Common myeloid progenitor, CD34-positive (primary cell): ENCODE results near the gene SLC6A8.

ENCODE experiments used
- CTCF ChIA-PET: fragments of 350-600 bp; sonication (Branson Sonifier 250); formaldehyde crosslinking; loops from one replicate; lab custom pipeline; 2021; ENCODE audit warnings: antibody characterized with exemption; lab: Charles Lee
- POLR2A ChIA-PET: fragments of 350-600 bp; sonication (Branson Sonifier 250); formaldehyde crosslinking; loops from one replicate; lab custom pipeline; 2021; ENCODE audit warnings: antibody characterized with exemption; lab: Charles Lee
- DNase-seq, 3 donors: peaks; one replicate each; pipeline versions ENCODE4 v3.0.0 to v3.0.0-alpha.2; 2013
- H3K27ac ChIP-seq, 2 experiments: 1 replicate in 1 of 2; 2 replicates in 1 of 2; pipeline ENCODE4 v1.7.0; 2013; ENCODE audit warnings: inconsistent platforms in 2 of 2, low read length in 2 of 2, mild to moderate bottlenecking in 2 of 2, low read depth in 1 of 2, moderate library complexity in 1 of 2; ENCODE audit not compliant: severe bottlenecking in 2 of 2, insufficient read depth in 1 of 2, poor library complexity in 1 of 2
- H3K27me3 ChIP-seq, 5 experiments: replicated peaks in 2 of 5; 1 replicate in 3 of 5; 2 replicates in 2 of 5; pipeline versions ENCODE4 v1.6.1 to v1.7.0; 2013; ENCODE audit warnings: low read length in 4 of 5, mild to moderate bottlenecking in 2 of 5, moderate library complexity in 2 of 5, inconsistent platforms in 1 of 5; ENCODE audit not compliant: insufficient read depth in 5 of 5, control insufficient read depth in 4 of 5
- H3K36me3 ChIP-seq, 4 experiments: 1 replicate in 2 of 4; 2 replicates in 2 of 4; pipeline versions ENCODE4 v1.6.1 to v1.7.0; 2013; ENCODE audit warnings: low read length in 3 of 4, control low read depth in 1 of 4, mild to moderate bottlenecking in 1 of 4; ENCODE audit not compliant: control insufficient read depth in 4 of 4, insufficient read depth in 4 of 4
- H3K4me1 ChIP-seq, 4 experiments: 1 replicate in 3 of 4; 2 replicates in 1 of 4; pipeline versions ENCODE4 v1.6.1 to v1.7.1; 2013; ENCODE audit warnings: low read length in 3 of 4, mild to moderate bottlenecking in 3 of 4, control low read depth in 1 of 4, inconsistent platforms in 1 of 4, moderate library complexity in 1 of 4; ENCODE audit not compliant: control insufficient read depth in 4 of 4, insufficient read depth in 4 of 4; ENCODE audit errors: control extremely low read depth in 1 of 4
- H3K4me3 ChIP-seq, 7 experiments: 1 replicate in 4 of 7; 2 replicates in 3 of 7; pipeline versions ENCODE4 v1.5.1 to v1.7.0; 2013; ENCODE audit warnings: mild to moderate bottlenecking in 7 of 7, low read length in 6 of 7, moderate library complexity in 6 of 7, inconsistent platforms in 2 of 7, low read depth in 2 of 7, control low read depth in 1 of 7; ENCODE audit not compliant: insufficient read depth in 4 of 7, control insufficient read depth in 1 of 7; ENCODE audit errors: extremely low read depth in 1 of 7
- H3K9me3 ChIP-seq, 5 experiments: 1 replicate in 4 of 5; 2 replicates in 1 of 5; pipeline versions ENCODE4 v1.6.1 to v1.7.1; 2013; ENCODE audit warnings: low read length in 4 of 5, mild to moderate bottlenecking in 2 of 5, inconsistent platforms in 1 of 5, low read depth in 1 of 5, moderate library complexity in 1 of 5; ENCODE audit not compliant: control insufficient read depth in 4 of 5, insufficient read depth in 2 of 5; ENCODE audit errors: control extremely low read depth in 1 of 5
- WGBS: methylation state at CpG from one replicate; pipeline ENCODE4 v1.1.5; 2013; ENCODE audit not compliant: insufficient coverage; 5-methylcytosine and 5-hydroxymethylcytosine counted together

SLC6A8 gene

DNA sequence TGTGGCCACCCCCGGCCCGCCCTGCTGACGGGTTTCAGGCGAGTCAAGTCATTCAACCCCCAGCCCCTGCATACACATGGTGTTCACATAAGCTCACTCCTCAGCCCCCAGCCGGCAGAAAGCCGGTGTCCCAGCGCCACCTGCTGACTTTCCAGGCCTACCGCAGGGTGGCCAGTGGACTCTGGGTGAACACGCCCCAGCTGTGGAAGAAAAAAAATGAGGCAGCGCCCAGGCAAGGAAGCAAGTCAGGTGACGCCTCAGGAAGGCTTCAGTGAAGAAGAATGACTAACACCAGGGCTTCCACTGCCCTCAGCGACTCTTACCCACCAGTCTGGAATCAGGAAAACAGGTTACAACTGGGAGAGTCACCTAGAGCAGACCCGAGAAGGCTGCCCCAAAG lies 20.7 kb downstream of the SLC6A8 start:
- DNase-seq: peak; percentile 63 to 83 (median 80)
- POLR2A ChIA-PET: interaction anchor here (0.9 kb wide), 1 partner anchor 12 kb away, joined by 3 read pairs; no protein-coding TSS in a partner anchor

DNA sequence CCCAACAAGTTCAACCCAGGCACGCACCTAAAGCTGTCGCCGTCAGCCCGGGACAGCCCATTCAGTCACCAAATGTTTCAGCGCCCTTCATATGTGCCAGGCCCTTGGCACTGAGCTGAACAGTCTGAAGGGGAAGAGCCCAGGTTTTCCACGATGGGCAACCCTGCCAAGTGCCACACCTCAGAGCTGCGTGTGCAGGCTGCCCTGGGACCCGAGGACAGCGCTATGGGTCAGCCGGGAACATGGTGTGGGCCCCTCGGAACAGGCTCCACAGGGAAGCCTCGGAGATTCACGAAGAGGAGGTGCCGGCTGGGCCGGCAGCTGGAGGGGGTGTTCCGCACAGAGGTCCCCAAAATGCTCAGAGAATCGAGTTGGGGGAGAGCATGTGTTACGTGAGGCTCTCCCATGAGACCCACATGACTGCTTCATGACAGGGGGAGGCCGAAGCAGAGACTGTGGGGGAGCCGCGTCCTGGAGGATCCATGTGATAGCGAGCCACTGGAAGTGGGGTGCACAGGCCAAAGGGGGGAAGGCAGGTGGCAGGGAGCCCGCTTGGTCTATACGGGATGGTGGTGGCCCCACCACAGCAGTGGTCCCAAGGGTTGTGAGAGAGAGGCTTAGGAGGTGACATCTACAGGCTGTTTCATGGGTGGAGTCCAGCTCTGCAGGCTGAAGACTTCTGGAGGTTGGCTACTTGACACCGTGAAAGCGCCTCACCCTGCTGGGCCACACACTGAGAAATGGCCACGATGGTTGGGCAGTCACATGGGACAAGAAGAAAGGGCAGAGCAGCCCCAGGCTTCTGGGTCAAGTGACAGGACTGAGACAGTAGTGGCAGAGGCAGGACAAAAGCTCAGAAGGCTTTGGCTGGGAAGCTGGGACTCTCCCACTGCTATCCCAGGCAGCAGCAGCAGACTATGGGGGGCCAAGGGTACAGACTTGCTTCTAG lies 22.3 kb downstream of the SLC6A8 start:
- CTCF ChIA-PET: interaction anchor here (1.2 to 3.0 kb wide), 7 partner anchors 10 to 763 kb away, joined by 3 to 14 read pairs (median 4); no protein-coding TSS in a partner anchor
- Histone ChIP-seq H3K27ac (no peak overlapping the region), H3K27me3 (peaks cover 0 to 18% (median 0%) of the 10 kb centered on the region in 5 experiments), H3K36me3 (peaks cover 0 to 49% (median 14%) of the 10 kb centered on the region in 4 experiments), H3K4me1 (peaks cover 0 to 4% (median 2%) of the 10 kb centered on the region in 4 experiments), H3K4me3 (no peak overlapping the region), H3K9me3 (no peaks in the 10 kb centered on the region)
- POLR2A ChIA-PET: no interaction called here
- no peak for DNase-seq
- WGBS: 95% methylated on average over 23 of the region's 27 CpGs

More for the DNA sequence above, 20.7 kb downstream of the SLC6A8 start:
- 29% methylated on average over 12 of the region's 13 CpGs for WGBS
- CTCF ChIA-PET: interaction anchor here (1.1 to 3.0 kb wide), 10 partner anchors 11 to 761 kb away, joined by 3 to 14 read pairs (median 4); no protein-coding TSS in a partner anchor
- H3K27me3 ChIP-seq: peaks cover 0 to 26% (median 0%) of the 10 kb centered on the region in 5 experiments
- H3K4me3 ChIP-seq: no peak overlapping the region
- H3K27ac ChIP-seq: no peak overlapping the region
- peaks cover 0 to 4% (median 2%) of the 10 kb centered on the region in 4 experiments for H3K4me1 ChIP-seq
- no peaks in the 10 kb centered on the region for H3K9me3 ChIP-seq
- H3K36me3 ChIP-seq: peaks cover 0 to 53% (median 10%) of the 10 kb centered on the region in 4 experiments

DNA sequence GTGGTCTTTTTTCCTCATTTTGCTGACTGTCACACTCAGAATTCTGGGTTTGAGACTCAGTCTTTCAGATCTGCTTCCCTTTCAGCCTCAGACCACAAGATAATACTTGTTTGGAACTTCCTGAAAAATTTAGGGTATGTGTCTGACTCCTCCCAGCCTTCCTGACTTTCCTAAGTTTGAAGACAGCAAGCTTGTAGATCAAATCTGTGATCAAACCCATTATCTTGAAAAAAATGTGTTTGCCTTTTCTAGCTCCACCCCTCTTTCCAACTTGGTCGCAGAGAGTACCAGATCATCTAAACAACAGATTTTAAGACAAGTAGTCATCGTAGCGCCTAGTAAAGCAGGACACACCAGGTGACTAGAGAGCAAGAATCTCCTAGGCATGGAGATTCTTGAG lies 26.5 kb downstream of the SLC6A8 start:
- Histone ChIP-seq H3K36me3 (peaks cover 4 to 55% (median 26%) of the 10 kb centered on the region in 4 experiments), H3K27ac (no peak overlapping the region), H3K4me1 (no peaks in the 10 kb centered on the region), H3K27me3 (peaks cover 0 to 17% (median 0%) of the 10 kb centered on the region in 5 experiments), H3K4me3 (no peak overlapping the region), H3K9me3 (no peaks in the 10 kb centered on the region)
- WGBS: 93% methylated on average over 2 of the region's 3 CpGs
- DNase-seq: no peak
- ChIA-PET POLR2A (no interaction called here), CTCF (interaction anchor here (1.3 kb wide), 1 partner anchor 8 kb away, joined by 4 read pairs; no protein-coding TSS in a partner anchor)

DNA sequence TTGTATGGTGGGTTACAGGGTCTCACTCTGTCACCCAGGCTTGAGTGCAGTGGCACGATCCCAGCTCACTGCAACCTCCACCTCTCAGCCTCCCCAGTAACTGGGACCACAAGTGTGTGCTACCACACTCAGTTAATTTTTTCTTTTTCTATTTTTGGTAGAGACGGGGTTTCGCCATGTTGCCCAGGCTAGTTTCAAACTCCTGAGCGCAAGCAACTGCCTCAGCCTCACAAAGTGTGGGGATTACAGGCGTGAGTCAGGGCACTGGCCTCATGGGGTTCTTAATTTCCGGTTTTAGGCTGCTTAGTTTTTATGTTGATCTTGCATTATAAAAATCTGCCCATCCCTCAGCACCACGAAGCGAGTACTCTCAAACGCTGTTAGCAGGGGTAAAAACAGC lies 29.7 kb downstream of the SLC6A8 start:
- Histone ChIP-seq H3K9me3 (no peaks in the 10 kb centered on the region), H3K27ac (no peak overlapping the region), H3K36me3 (peaks cover 3 to 59% (median 30%) of the 10 kb centered on the region in 4 experiments), H3K4me3 (no peak overlapping the region), H3K27me3 (peaks cover 0 to 10% (median 0%) of the 10 kb centered on the region in 5 experiments), H3K4me1 (peaks cover 1 to 7% (median 4%) of the 10 kb centered on the region in 4 experiments)
- CTCF ChIA-PET: interaction anchor here (0.7 kb wide), 1 partner anchor 247 kb away, joined by 3 read pairs; no protein-coding TSS in a partner anchor
- no peak for DNase-seq
- 93% methylated on average over 9 of the region's 9 CpGs for WGBS
- POLR2A ChIA-PET: no interaction called here

DNA sequence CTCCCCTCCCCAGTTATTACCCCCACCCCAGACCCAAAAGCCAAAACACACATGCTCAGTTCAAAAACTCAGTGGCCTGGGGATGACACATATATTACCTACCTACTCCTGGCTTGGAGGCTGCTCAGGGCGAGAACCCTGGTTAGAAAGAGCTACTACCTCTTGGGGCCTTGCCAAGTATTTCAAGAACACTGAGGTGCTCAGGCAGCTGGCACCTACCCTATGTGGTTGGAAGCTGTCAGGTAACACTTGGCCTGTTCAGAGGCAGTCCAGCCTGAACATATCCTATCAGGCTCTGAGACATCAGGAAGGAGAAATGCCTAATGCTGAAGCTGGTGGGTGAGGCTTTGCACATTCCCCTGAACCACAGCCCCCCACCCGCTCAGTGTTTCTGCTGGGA lies 31.5 kb downstream of the SLC6A8 start:
- Histone ChIP-seq H3K4me1 (peaks cover 3 to 17% (median 11%) of the 10 kb centered on the region in 4 experiments), H3K27me3 (peaks cover 0 to 18% (median 0%) of the 10 kb centered on the region in 5 experiments), H3K27ac (no peak overlapping the region), H3K36me3 (peaks cover under 1 to 51% (median 26%) of the 10 kb centered on the region in 4 experiments), H3K4me3 (no peak overlapping the region), H3K9me3 (peaks cover 0 to 7% (median 0%) of the 10 kb centered on the region in 5 experiments)
- POLR2A ChIA-PET: interaction anchor here (0.6 kb wide), 1 partner anchor 730 kb away, joined by 5 read pairs; no protein-coding TSS in a partner anchor
- WGBS: no CpG with 5 or more reads among the region's 2 CpGs
- no peak for DNase-seq
- CTCF ChIA-PET: interaction anchor here (1.2 to 3.2 kb wide), 2 partner anchors 9 to 12 kb away, joined by 6 to 14 read pairs; no protein-coding TSS in a partner anchor

DNA sequence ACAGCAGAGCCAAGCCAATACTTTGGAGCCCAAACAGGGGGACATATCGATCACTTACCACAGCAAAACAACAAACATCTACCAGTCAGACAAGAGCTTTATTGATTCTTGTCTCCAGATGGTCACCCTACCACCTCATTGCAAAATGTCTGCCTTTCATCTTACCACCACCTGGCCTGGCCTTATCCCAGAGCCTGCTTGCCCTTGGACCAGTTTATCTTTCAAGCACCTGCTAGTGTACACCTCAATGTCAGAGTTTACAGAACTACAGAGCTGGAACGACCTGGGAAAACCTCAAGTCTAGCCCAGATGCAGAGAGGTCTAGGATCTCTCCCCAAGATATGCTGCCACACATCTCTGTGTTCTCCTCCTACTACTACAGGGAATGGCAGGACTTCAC lies 32.0 kb downstream of the SLC6A8 start:
- POLR2A ChIA-PET: interaction anchor here (0.6 to 1.6 kb wide), 2 partner anchors 11 to 729 kb away, joined by 3 to 5 read pairs; no protein-coding TSS in a partner anchor
- Histone ChIP-seq H3K9me3 (peaks cover 0 to 8% (median 0%) of the 10 kb centered on the region in 5 experiments), H3K27me3 (peaks cover 0 to 18% (median 0%) of the 10 kb centered on the region in 5 experiments), H3K4me3 (no peak overlapping the region), H3K27ac (no peak overlapping the region), H3K4me1 (peaks cover 3 to 17% (median 11%) of the 10 kb centered on the region in 4 experiments), H3K36me3 (peaks cover 0 to 47% (median 23%) of the 10 kb centered on the region in 4 experiments)
- WGBS: 68% methylated on average over 2 of the region's 2 CpGs
- CTCF ChIA-PET: interaction anchor here (1.2 to 3.2 kb wide), 2 partner anchors 10 to 12 kb away, joined by 6 to 14 read pairs; no protein-coding TSS in a partner anchor
- no peak for DNase-seq
